KOPT-K1 (cell line): Measurements from ENCODE around the gene RXRA.
"Not testable (repeated sequence)": the region's sequence is repeated elsewhere in the genome, so short reads cannot be mapped to it uniquely, and the experiment has no call there.

Experiments
- H3K27ac ChIP-seq: fragments of 200-600 bp; sonication (generic); 2 replicates; pipeline ENCODE4 v1.5.1; 2016; ENCODE audit warnings: antibody characterized with exemption, mild to moderate bottlenecking, low read depth, low read length; ENCODE audit not compliant: poor library complexity, severe bottlenecking
- H3K36me3 ChIP-seq: fragments of 200-600 bp; sonication (generic); 2 replicates; pipeline ENCODE4 v1.5.1; 2017; ENCODE audit warnings: antibody characterized with exemption, mild to moderate bottlenecking, low read length, moderate library complexity; ENCODE audit not compliant: insufficient read depth
- H3K9me3 ChIP-seq: fragments of 200-600 bp; sonication (generic); 2 replicates; pipeline ENCODE4 v1.5.1; 2017; ENCODE audit warnings: antibody characterized with exemption, low read length, mild to moderate bottlenecking; ENCODE audit not compliant: insufficient read depth, poor library complexity, severe bottlenecking

Gene RXRA

GRCh38 chr9:134299883-134300282 is 26.4 kb upstream of the RXRA start:
- H3K9me3 ChIP-seq, result no peaks in the 10 kb centered on the region
- no peaks in the 10 kb centered on the region for H3K36me3 ChIP-seq
- no peak overlapping the region for H3K27ac ChIP-seq

- Histone ChIP-seq H3K9me3 (no peaks in the 10 kb centered on the region), H3K36me3 (no peaks in the 10 kb centered on the region)
Observed at GRCh38 chr9:134301387-134302129, 24.7 kb upstream of the RXRA start.

GRCh38 chr9:134302130-134302817 is 24.0 kb upstream of the RXRA start:
- Histone ChIP-seq H3K9me3 (no peaks in the 10 kb centered on the region), H3K27ac (no peak overlapping the region), H3K36me3 (no peaks in the 10 kb centered on the region)

More at GRCh38 chr9:134301387-134302129, 24.7 kb upstream of the RXRA start:
- H3K27ac ChIP-seq, result no peak overlapping the region

GRCh38 chr9:134303601-134304000 is 22.7 kb upstream of the RXRA start:
- Histone ChIP-seq H3K9me3 (no peaks in the 10 kb centered on the region), H3K27ac (no peak overlapping the region), H3K36me3 (no peaks in the 10 kb centered on the region)

GRCh38 chr9:134304261-134304660 is 22.0 kb upstream of the RXRA start:
- H3K36me3 ChIP-seq, result no peaks in the 10 kb centered on the region
- H3K27ac ChIP-seq, result no peak overlapping the region
- H3K9me3 ChIP-seq, result no peaks in the 10 kb centered on the region

- no peaks in the 10 kb centered on the region for H3K36me3 ChIP-seq
- H3K27ac ChIP-seq, result no peak overlapping the region
- no peaks in the 10 kb centered on the region for H3K9me3 ChIP-seq
Observed at GRCh38 chr9:134304690-134305089, 21.6 kb upstream of the RXRA start.

GRCh38 chr9:134305533-134305932 is 20.7 kb upstream of the RXRA start:
- Histone ChIP-seq H3K36me3 (no peaks in the 10 kb centered on the region), H3K27ac (no peak overlapping the region), H3K9me3 (no peaks in the 10 kb centered on the region)

- not testable (repeated sequence) for H3K9me3 ChIP-seq, H3K36me3 ChIP-seq, H3K27ac ChIP-seq
Observed at GRCh38 chr9:134306042-134306441, 20.2 kb upstream of the RXRA start.

GRCh38 chr9:134306636-134307600 is 19.3 kb upstream of the RXRA start:
- Histone ChIP-seq H3K9me3 (peaks cover 8% of the 10 kb centered on the region), H3K27ac (no peak overlapping the region), H3K36me3 (no peaks in the 10 kb centered on the region)

GRCh38 chr9:134307674-134308638 is 18.3 kb upstream of the RXRA start:
- Histone ChIP-seq H3K27ac (no peak overlapping the region), H3K36me3 (no peaks in the 10 kb centered on the region), H3K9me3 (peaks cover 11% of the 10 kb centered on the region)

GRCh38 chr9:134308639-134309220 is 17.5 kb upstream of the RXRA start:
- H3K36me3 ChIP-seq, H3K27ac ChIP-seq: not testable (repeated sequence)
- H3K9me3 ChIP-seq, result peaks cover 18% of the 10 kb centered on the region

GRCh38 chr9:134313470-134313869 is 12.8 kb upstream of the RXRA start:
- peaks cover 19% of the 10 kb centered on the region for H3K9me3 ChIP-seq
- no peaks in the 10 kb centered on the region for H3K36me3 ChIP-seq

GRCh38 chr9:134314039-134314949 is 12.0 kb upstream of the RXRA start:
- H3K27ac ChIP-seq, result no peak overlapping the region
- H3K9me3 ChIP-seq, result peaks cover 19% of the 10 kb centered on the region
- no peaks in the 10 kb centered on the region for H3K36me3 ChIP-seq

More at GRCh38 chr9:134313470-134313869, 12.8 kb upstream of the RXRA start:
- no peak overlapping the region for H3K27ac ChIP-seq
